Mucosa of descending colon (tissue), 3 donors: ENCODE measurements around the gene PLPPR5. TPM values are rescaled to one million over a fixed set of nuclear protein-coding genes. Genes with fewer than 3 reads are reported as not detected.
A peak's percentile ranks its signal among the peaks of the same experiment; 100 is the strongest.

Experiments used
- ATAC-seq: fragments of 200-7000 bp; cut with Tn5 transposase; one replicate; pipeline ENCODE4 v1.9.1; 2020; ENCODE audit warnings: mild to moderate bottlenecking, moderate library complexity
- DNase-seq, 3 donors: peaks; one replicate each; pipeline ENCODE4 v3.0.0-alpha.2; 2020
- H3K36me3 ChIP-seq: fragments of 200-600 bp; one replicate; pipeline ENCODE4 v1.8.0; 2021; ENCODE audit warnings: low read depth, mild to moderate bottlenecking
- H3K4me1 ChIP-seq: fragments of 200-600 bp; one replicate; pipeline ENCODE4 v1.8.0; 2021; ENCODE audit warnings: low read depth, mild to moderate bottlenecking
- H3K4me3 ChIP-seq: fragments of 200-600 bp; one replicate; pipeline ENCODE4 v1.8.0; 2021; ENCODE audit warnings: mild to moderate bottlenecking
- H3K9me3 ChIP-seq: fragments of 200-600 bp; one replicate; pipeline ENCODE4 v1.8.0; 2021; ENCODE audit warnings: mild to moderate bottlenecking
- CTCF ChIP-seq: fragments of 200-600 bp; IDR thresholded peaks from one replicate; pipeline ENCODE4 v1.8.0; 2022; ENCODE audit warnings: antibody characterized with exemption, mild to moderate bottlenecking
- intact Hi-C, 2 donors: fragments of 100-400 bp; cut with DNase I in 1 of 2; cut with micrococcal nuclease in 1 of 2; formaldehyde crosslinking; loops; one replicate each; pipeline versions ENCODE4 v1.11.0 to v1.11.1; 2022; cut with DNase I, micrococcal nuclease
- total RNA-seq, 3 donors: library from RNA; stranded (reverse); fragmentation: NEBNext Ultra II Directional in 2 of 3; extraction: Animal tissue kit (Norgen Biotek cat#: 25700) in 2 of 3; gene quantifications; one replicate each; pipeline versions ENCODE4 v1.2.1 to v1.2.4, GENCODE V29; 2021 to 2023
- donor health status: DM: no; HTN: no; CAD: no; lungs with moderate emphysema.
- donor health status: DM: no; HTN: no; CAD: no.
- donor health status: DM: no; HTN: yes; CAD: no.

PLPPR5 gene
- total RNA-seq, 3 donors from 2014 or later = 0.38 TPM; not detected in 2

GRCh38 chr1:98865796-98866195 is 138.9 kb downstream of the PLPPR5 start:
- peak; percentile 54 for ATAC-seq
- Histone ChIP-seq H3K4me1 (no peaks in the 10 kb centered on the region), H3K4me3 (no peak overlapping the region), H3K9me3 (peaks cover 7% of the 10 kb centered on the region), H3K36me3 (no peaks in the 10 kb centered on the region)
- TF ChIP-seq CTCF = no peak
- DNase-seq = no peak
- intact Hi-C loops = no loop called here

- no peak for ATAC-seq
- no peaks in the 10 kb centered on the region for H3K9me3 ChIP-seq
- intact Hi-C loops = no loop called here
- no peaks in the 10 kb centered on the region for H3K36me3 ChIP-seq
- no peak for DNase-seq
- no peak overlapping the region for H3K4me3 ChIP-seq
- no peak for TF ChIP-seq CTCF
- no peaks in the 10 kb centered on the region for H3K4me1 ChIP-seq
These were observed 144.3 kb downstream of the PLPPR5 start for GRCh38 chr1:98860329-98860728.

- Histone ChIP-seq H3K4me1 (no peaks in the 10 kb centered on the region), H3K4me3 (no peak overlapping the region), H3K9me3 (no peaks in the 10 kb centered on the region), H3K36me3 (no peaks in the 10 kb centered on the region)
- no peak for DNase-seq
- TF ChIP-seq CTCF = no peak
- intact Hi-C loops = no loop called here
- ATAC-seq = peak; percentile 20
These were observed 150.5 kb downstream of the PLPPR5 start for GRCh38 chr1:98854137-98854536.

GRCh38 chr1:98849969-98850636 is 154.6 kb downstream of the PLPPR5 start:
- Histone ChIP-seq H3K9me3 (no peaks in the 10 kb centered on the region), H3K36me3 (no peaks in the 10 kb centered on the region), H3K4me1 (no peaks in the 10 kb centered on the region), H3K4me3 (no peak overlapping the region)
- no peak for ATAC-seq
- no peak for DNase-seq
- intact Hi-C loops = no loop called here
- no peak for TF ChIP-seq CTCF

- no peak for DNase-seq
- ATAC-seq = no peak
- TF ChIP-seq CTCF = no peak
- no peak overlapping the region for H3K4me3 ChIP-seq
- H3K4me1 ChIP-seq = no peaks in the 10 kb centered on the region
- H3K9me3 ChIP-seq = no peaks in the 10 kb centered on the region
- H3K36me3 ChIP-seq = no peaks in the 10 kb centered on the region
- intact Hi-C loops = no loop called here
These were observed 162.4 kb downstream of the PLPPR5 start for GRCh38 chr1:98842241-98842640.
